GM21825 (cell line): ENCODE results near the gene TET2.
A peak's percentile ranks its signal among the peaks of the same experiment; 100 is the strongest.

Experiments used
- ATAC-seq: cut with Tn5 transposase; IDR thresholded peaks from one replicate; pipeline ENCODE4 v1.9.1; 2021; ENCODE audit warnings: mild to moderate bottlenecking, moderate library complexity; ENCODE audit not compliant: unreplicated experiment

TET2 gene

GRCh38 chr4:105146276-105147015, at the start of gene TET2:
Gene TET2 (plus strand): TSS chr4:105146876. CDS start chr4:105233943, 87,067 bp downstream.
- peak; percentile 84 for ATAC-seq

- ATAC-seq: no peak
Observed at GRCh38 chr4:105102016-105102415, 44.7 kb upstream of the TET2 start.

- ATAC-seq: no peak
Observed at GRCh38 chr4:105106426-105106825, 40.2 kb upstream of the TET2 start.

GRCh38 chr4:105107095-105107856, 39.4 kb upstream of the TET2 start:
- ATAC-seq: no peak

GRCh38 chr4:105108971-105109370, 37.7 kb upstream of the TET2 start:
- ATAC-seq: no peak

- ATAC-seq: no peak
Observed at GRCh38 chr4:105112274-105112673, 34.4 kb upstream of the TET2 start.

GRCh38 chr4:105113800-105114199, 32.9 kb upstream of the TET2 start:
- no peak for ATAC-seq

GRCh38 chr4:105116616-105117319, 29.9 kb upstream of the TET2 start:
- ATAC-seq: no peak

GRCh38 chr4:105119356-105119755, 27.3 kb upstream of the TET2 start:
- ATAC-seq: no peak

- no peak for ATAC-seq
Observed at GRCh38 chr4:105120626-105121025, 26.1 kb upstream of the TET2 start.

GRCh38 chr4:105122350-105122749, 24.3 kb upstream of the TET2 start:
- ATAC-seq: no peak

GRCh38 chr4:105126311-105127169, 20.1 kb upstream of the TET2 start:
- no peak for ATAC-seq

- no peak for ATAC-seq
Observed at GRCh38 chr4:105127170-105127445, 19.6 kb upstream of the TET2 start.

- ATAC-seq: peak; percentile 55
Observed at GRCh38 chr4:105128208-105128607, 18.5 kb upstream of the TET2 start.

GRCh38 chr4:105129286-105130040, 17.2 kb upstream of the TET2 start:
- ATAC-seq: no peak

- no peak for ATAC-seq
Observed at GRCh38 chr4:105130945-105131344, 15.7 kb upstream of the TET2 start.

- ATAC-seq: no peak
Observed at GRCh38 chr4:105133976-105134375, 12.7 kb upstream of the TET2 start.

- peak; percentile 62 for ATAC-seq
Observed at GRCh38 chr4:105135785-105136184, 10.9 kb upstream of the TET2 start.

- ATAC-seq: no peak
Observed at GRCh38 chr4:105137121-105137875, 9.4 kb upstream of the TET2 start.

- ATAC-seq: no peak
Observed at GRCh38 chr4:105139646-105140045, 7.0 kb upstream of the TET2 start.
